HepG2 (cell line): Measurements from ENCODE around the gene EHD4. TPM values are rescaled to one million over a fixed set of nuclear protein-coding genes. Genes with fewer than 3 reads are reported as not detected.

Experiments used
- ARID3A ChIP-seq: IDR thresholded peaks from 2 replicates; pipeline ENCODE4 v1.6.1; 2012; ENCODE audit warnings: low read depth, low read length, improper control_type of control experiment
- ERF ChIP-seq: IDR thresholded peaks from 2 replicates; pipeline ENCODE4 v1.6.1; 2018; ENCODE audit warnings: missing biosample characterization, missing genetic modification reagents
- EZH2 ChIP-seq: conservative IDR thresholded peaks from 2 replicates; pipeline ENCODE4 v1.6.1; 2012; ENCODE audit warnings: mild to moderate bottlenecking, low read depth, low read length, moderate library complexity
- HDAC2 ChIP-seq: sonication (generic); formaldehyde crosslinking; IDR thresholded peaks from 2 replicates; pipeline ENCODE4 v1.4.0; 2020; ENCODE audit warnings: missing genetic modification reagents
- HNRNPK ChIP-seq: fragments of 200-400 bp; formaldehyde crosslinking; IDR thresholded peaks from 2 replicates; pipeline ENCODE4 v1.6.1; 2018; ENCODE audit warnings: low read length, low read depth, moderate library complexity, mild to moderate bottlenecking; ENCODE audit not compliant: poor library complexity, severe bottlenecking
- MATR3 ChIP-seq: sonication (generic); formaldehyde crosslinking; IDR thresholded peaks from 2 replicates; pipeline ENCODE4 v1.4.0; 2020; ENCODE audit warnings: missing genetic modification reagents
- MBNL3 ChIP-seq: fragments of 250-450 bp; sonication (Bioruptor Pico); conservative IDR thresholded peaks from 2 replicates; pipeline ENCODE4 v1.8.0; 2022; ENCODE audit warnings: mild to moderate bottlenecking, inconsistent platforms
- MEF2D ChIP-seq: sonication (generic); formaldehyde crosslinking; IDR thresholded peaks from 2 replicates; pipeline ENCODE4 v1.5.1; 2020; ENCODE audit warnings: mild to moderate bottlenecking, missing genetic modification reagents
- NCOA1 ChIP-seq: sonication (generic); formaldehyde crosslinking; IDR thresholded peaks from 2 replicates; pipeline ENCODE4 v1.9.0; 2021; ENCODE audit warnings: missing genetic modification reagents
- PCBP2 ChIP-seq: fragments of 200-400 bp; formaldehyde crosslinking; optimal IDR thresholded peaks from 2 replicates; pipeline ENCODE3; 2018; ENCODE audit warnings: low read length, low read depth; ENCODE audit not compliant: poor library complexity, severe bottlenecking
- PRDM4 ChIP-seq: sonication (generic); formaldehyde crosslinking; IDR thresholded peaks from 2 replicates; pipeline ENCODE4 v1.9.0; 2021; ENCODE audit warnings: missing genetic modification reagents, borderline replicate concordance
- SAP130 ChIP-seq: IDR thresholded peaks from 2 replicates; pipeline ENCODE4 v1.6.1; 2016; ENCODE audit warnings: low read depth
- SMC3 ChIP-seq: IDR thresholded peaks from 2 replicates; pipeline ENCODE4 v1.6.1; 2011; ENCODE audit warnings: low read length, improper control_type of control experiment
- ZFP62 ChIP-seq: sonication (generic); formaldehyde crosslinking; IDR thresholded peaks from 2 replicates; pipeline ENCODE4 v1.4.0; 2020; ENCODE audit warnings: missing genetic modification reagents
- ZFP90 ChIP-seq: sonication (generic); formaldehyde crosslinking; IDR thresholded peaks from 2 replicates; pipeline ENCODE4 v1.8.0; 2022; ENCODE audit warnings: missing genetic modification reagents, mild to moderate bottlenecking, inconsistent platforms, borderline replicate concordance
- ZNF160 ChIP-seq: sonication (generic); formaldehyde crosslinking; IDR thresholded peaks from 2 replicates; pipeline ENCODE4 v1.8.0; 2022; ENCODE audit warnings: mild to moderate bottlenecking, inconsistent platforms, missing genetic modification reagents
- ZNF224 ChIP-seq: sonication (generic); formaldehyde crosslinking; IDR thresholded peaks from 2 replicates; pipeline ENCODE4 v1.5.0; 2020; ENCODE audit warnings: mild to moderate bottlenecking, missing genetic modification reagents
- ZNF33A ChIP-seq: sonication (generic); formaldehyde crosslinking; IDR thresholded peaks from 2 replicates; pipeline ENCODE4 v1.5.1; 2020; ENCODE audit warnings: missing genetic modification reagents, mild to moderate bottlenecking, moderate library complexity, borderline replicate concordance
- ZNF777 ChIP-seq: sonication (generic); formaldehyde crosslinking; IDR thresholded peaks from 2 replicates; pipeline ENCODE4 v1.4.0; 2020; ENCODE audit warnings: missing genetic modification reagents
- polyA plus RNA-seq, 8 experiments: library from polyadenylated mRNA; depleted of rRNA in 3 of 8; stranded (reverse) in 7 of 8; unstranded in 1 of 8; fragments of >200 nt; fragmentation: Illumina TruSeq in 4 of 8; extraction: Trizol in 4 of 8; gene quantifications; 2 replicates each; pipeline versions ENCODE4 v1.2.1 to v1.2.3, GENCODE V29; 2011 to 2016; ENCODE audit warnings: low read depth in 4 of 8, missing spikeins in 1 of 8, mixed read lengths in 1 of 8; ENCODE audit not compliant: insufficient read depth in 1 of 8
- total RNA-seq, 5 experiments: library from RNA; depleted of rRNA; stranded (reverse); fragments of >200 nt; fragmentation: Illumina TruSeq; extraction: Trizol; gene quantifications; 2 replicates each; pipeline ENCODE4 v1.2.3, GENCODE V29; 2016; ENCODE audit warnings: low read depth in 1 of 5
- TF ChIP-seq, protein P1 (sequence below): sonication (generic); formaldehyde crosslinking; IDR thresholded peaks from 2 replicates; pipeline ENCODE4 v1.5.0; 2020; ENCODE audit warnings: mild to moderate bottlenecking, missing genetic modification reagents
- TF ChIP-seq, protein P2 (sequence below): sonication (generic); formaldehyde crosslinking; IDR thresholded peaks from 2 replicates; pipeline ENCODE4 v1.4.0; 2020; ENCODE audit warnings: missing genetic modification reagents
- TF ChIP-seq, protein P3 (sequence below): sonication (generic); formaldehyde crosslinking; IDR thresholded peaks from 2 replicates; pipeline ENCODE4 v1.5.0; 2020; ENCODE audit warnings: mild to moderate bottlenecking, missing genetic modification reagents, moderate library complexity

The EHD4 gene
- total and polyA plus RNA-seq, 2 of the 13 experiments (the other 11 are each of a cell fraction or from before 2014, with no cell fraction given) = 3.1 to 4.8 TPM

DNA sequence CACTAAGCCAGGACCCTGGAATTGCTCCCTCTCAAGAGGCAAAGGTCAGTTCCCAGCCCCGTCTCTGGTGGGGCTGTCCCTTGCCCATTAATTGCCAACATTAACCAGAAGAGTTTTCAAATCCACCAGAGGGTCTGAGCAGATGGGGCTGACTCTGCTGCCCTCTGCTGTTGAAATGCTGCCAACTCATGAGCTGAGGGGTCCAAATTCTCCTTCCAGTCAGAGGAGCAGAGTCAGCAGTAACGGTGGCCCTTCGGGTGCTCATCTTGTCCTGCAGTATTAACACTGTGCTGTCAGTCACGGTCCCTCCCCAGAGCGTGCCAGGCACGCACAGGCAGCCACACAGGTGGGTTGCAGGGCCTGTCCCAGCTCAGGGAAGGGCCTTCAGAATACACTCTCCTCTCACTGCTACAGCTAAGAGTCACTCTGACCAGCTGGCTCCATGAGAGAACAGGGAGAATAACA, 67.8 kb downstream of the EHD4 start (continued):
- TF ChIP-seq, protein P1, sequence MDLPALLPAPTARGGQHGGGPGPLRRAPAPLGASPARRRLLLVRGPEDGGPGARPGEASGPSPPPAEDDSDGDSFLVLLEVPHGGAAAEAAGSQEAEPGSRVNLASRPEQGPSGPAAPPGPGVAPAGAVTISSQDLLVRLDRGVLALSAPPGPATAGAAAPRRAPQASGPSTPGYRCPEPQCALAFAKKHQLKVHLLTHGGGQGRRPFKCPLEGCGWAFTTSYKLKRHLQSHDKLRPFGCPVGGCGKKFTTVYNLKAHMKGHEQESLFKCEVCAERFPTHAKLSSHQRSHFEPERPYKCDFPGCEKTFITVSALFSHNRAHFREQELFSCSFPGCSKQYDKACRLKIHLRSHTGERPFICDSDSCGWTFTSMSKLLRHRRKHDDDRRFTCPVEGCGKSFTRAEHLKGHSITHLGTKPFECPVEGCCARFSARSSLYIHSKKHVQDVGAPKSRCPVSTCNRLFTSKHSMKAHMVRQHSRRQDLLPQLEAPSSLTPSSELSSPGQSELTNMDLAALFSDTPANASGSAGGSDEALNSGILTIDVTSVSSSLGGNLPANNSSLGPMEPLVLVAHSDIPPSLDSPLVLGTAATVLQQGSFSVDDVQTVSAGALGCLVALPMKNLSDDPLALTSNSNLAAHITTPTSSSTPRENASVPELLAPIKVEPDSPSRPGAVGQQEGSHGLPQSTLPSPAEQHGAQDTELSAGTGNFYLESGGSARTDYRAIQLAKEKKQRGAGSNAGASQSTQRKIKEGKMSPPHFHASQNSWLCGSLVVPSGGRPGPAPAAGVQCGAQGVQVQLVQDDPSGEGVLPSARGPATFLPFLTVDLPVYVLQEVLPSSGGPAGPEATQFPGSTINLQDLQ (CRISPR knock-in tag) = no peak
- TF ChIP-seq EZH2 (no peak), MATR3 (CRISPR knock-in tag) (no peak), ZNF33A (no peak), MEF2D (CRISPR knock-in tag) (no peak), PRDM4 (CRISPR knock-in tag) (no peak), SAP130 (peak; percentile 43; the same call in 1 of the 2 replicates), ERF (CRISPR knock-in tag) (peak; percentile 35; the same call in 1 of the 2 replicates), ZNF160 (no peak), SMC3 (peak; percentile 95), HNRNPK (no peak), ZNF777 (CRISPR knock-in tag) (no peak), PCBP2 (no peak), HDAC2 (no peak), NCOA1 (CRISPR knock-in tag) (no peak), ZNF224 (CRISPR knock-in tag) (0 out of 2 replicates have a peak, but pooled peaks have one; percentile 56), MBNL3 (CRISPR knock-in tag) (no peak), ZFP62 (CRISPR knock-in tag) (no peak), ZFP90 (no peak), ARID3A (no peak)
- TF ChIP-seq, protein P2, sequence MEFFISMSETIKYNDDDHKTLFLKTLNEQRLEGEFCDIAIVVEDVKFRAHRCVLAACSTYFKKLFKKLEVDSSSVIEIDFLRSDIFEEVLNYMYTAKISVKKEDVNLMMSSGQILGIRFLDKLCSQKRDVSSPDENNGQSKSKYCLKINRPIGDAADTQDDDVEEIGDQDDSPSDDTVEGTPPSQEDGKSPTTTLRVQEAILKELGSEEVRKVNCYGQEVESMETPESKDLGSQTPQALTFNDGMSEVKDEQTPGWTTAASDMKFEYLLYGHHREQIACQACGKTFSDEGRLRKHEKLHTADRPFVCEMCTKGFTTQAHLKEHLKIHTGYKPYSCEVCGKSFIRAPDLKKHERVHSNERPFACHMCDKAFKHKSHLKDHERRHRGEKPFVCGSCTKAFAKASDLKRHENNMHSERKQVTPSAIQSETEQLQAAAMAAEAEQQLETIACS (CRISPR knock-in tag) = no peak
- TF ChIP-seq, protein P3, sequence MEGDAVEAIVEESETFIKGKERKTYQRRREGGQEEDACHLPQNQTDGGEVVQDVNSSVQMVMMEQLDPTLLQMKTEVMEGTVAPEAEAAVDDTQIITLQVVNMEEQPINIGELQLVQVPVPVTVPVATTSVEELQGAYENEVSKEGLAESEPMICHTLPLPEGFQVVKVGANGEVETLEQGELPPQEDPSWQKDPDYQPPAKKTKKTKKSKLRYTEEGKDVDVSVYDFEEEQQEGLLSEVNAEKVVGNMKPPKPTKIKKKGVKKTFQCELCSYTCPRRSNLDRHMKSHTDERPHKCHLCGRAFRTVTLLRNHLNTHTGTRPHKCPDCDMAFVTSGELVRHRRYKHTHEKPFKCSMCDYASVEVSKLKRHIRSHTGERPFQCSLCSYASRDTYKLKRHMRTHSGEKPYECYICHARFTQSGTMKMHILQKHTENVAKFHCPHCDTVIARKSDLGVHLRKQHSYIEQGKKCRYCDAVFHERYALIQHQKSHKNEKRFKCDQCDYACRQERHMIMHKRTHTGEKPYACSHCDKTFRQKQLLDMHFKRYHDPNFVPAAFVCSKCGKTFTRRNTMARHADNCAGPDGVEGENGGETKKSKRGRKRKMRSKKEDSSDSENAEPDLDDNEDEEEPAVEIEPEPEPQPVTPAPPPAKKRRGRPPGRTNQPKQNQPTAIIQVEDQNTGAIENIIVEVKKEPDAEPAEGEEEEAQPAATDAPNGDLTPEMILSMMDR (CRISPR knock-in tag) = peak; percentile 94
